Epithelial cell of esophagus (primary cell): ENCODE measurements around the gene CDC45.

Experiments
- DNase-seq: peaks from one replicate; pipeline ENCODE4 v3.0.0; 2010; ENCODE audit warnings: low read depth
- H3K4me3 ChIP-seq: 2 replicates; pipeline ENCODE4 v1.5.1; 2011; ENCODE audit warnings: mild to moderate bottlenecking, low read length, control low read depth
- TF ChIP-seq, protein P1 (sequence below): IDR thresholded peaks from 2 replicates; pipeline ENCODE4 v1.5.1; 2011; ENCODE audit warnings: low read depth, mild to moderate bottlenecking, low read length, control low read depth, inconsistent platforms; ENCODE audit not compliant: insufficient read depth; ENCODE audit errors: missing control alignments

The CDC45 gene

GRCh38 chr22:19446603-19447329 is 33.0 kb upstream of the CDC45 start:
- peak overlapping the region; percentile 93 for H3K4me3 ChIP-seq
- TF ChIP-seq, protein P1, sequence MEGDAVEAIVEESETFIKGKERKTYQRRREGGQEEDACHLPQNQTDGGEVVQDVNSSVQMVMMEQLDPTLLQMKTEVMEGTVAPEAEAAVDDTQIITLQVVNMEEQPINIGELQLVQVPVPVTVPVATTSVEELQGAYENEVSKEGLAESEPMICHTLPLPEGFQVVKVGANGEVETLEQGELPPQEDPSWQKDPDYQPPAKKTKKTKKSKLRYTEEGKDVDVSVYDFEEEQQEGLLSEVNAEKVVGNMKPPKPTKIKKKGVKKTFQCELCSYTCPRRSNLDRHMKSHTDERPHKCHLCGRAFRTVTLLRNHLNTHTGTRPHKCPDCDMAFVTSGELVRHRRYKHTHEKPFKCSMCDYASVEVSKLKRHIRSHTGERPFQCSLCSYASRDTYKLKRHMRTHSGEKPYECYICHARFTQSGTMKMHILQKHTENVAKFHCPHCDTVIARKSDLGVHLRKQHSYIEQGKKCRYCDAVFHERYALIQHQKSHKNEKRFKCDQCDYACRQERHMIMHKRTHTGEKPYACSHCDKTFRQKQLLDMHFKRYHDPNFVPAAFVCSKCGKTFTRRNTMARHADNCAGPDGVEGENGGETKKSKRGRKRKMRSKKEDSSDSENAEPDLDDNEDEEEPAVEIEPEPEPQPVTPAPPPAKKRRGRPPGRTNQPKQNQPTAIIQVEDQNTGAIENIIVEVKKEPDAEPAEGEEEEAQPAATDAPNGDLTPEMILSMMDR = no peak
- DNase-seq = no peak

- TF ChIP-seq, protein P1 = no peak
- H3K4me3 ChIP-seq = peak within 1 kb of the TSS; percentile 93
- peak; percentile 95 for DNase-seq
These were observed 32.2 kb upstream of the CDC45 start, which contains the start of gene C22orf39 for GRCh38 chr22:19447330-19448075. Gene C22orf39, minus strand, starts transcription at chr22:19447711. Its CDS starts 23 bp downstream, at chr22:19447688.

DNA sequence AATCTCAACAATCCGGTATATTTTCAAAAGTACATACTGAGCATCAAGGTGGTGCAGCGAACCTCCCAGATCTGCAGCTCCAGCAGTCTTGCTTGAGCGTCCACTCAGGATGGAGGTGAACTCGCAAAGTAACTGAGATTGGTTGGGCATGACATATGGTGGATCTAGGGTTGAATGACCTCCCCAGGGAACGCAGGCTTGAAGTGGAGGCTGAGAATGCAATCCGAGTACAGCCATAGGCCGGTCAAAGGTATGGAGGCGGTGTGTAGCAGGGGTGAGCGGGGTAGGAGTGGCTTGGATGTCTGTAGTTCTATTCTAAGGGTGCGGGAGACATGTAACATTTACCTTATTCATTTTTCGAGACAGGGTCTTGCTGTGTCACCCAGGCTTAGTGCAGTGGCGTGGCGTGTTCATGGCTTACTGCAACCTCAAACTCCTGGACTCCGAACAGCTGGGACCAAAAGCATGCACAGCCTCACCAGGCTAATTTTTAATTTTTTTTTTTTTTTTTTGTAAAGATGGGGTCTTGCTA is 31.6 kb upstream of the CDC45 start:
- TF ChIP-seq, protein P1 = no peak
- H3K4me3 ChIP-seq = peak overlapping the region; percentile 93
- DNase-seq = peak; percentile 60

DNA sequence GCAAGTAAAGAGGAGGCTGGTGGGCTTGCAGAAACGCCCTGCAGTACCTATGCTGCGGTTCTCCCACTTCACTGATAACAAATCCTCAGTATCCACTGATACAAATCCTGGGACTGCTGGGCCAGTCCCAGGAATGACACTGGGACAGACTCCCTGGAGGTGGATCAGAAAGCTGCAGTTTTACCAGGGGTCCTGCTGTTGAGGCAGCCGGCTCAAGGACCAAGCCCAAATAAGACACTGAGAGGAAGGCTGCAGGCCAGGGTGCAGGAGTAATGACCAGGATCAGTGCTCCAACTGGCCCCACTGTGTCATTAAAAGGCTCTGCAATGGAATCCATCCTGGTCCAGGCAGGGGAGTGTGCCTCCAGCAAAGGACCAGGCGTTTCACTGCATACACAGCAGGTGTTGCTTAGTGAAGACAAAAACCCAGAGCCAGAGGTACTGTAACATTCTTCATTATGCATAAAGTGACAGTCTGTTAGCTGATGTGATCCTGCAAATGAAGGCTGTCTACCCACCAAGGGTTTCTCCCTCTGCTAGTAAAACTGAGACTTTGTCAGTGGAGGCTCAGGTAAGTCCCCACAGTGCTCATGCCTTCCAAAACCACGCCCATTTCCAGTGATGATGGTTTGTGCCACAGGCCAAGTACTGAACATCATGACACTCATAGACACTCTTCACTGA is 30.8 kb upstream of the CDC45 start:
- no peak overlapping the region for H3K4me3 ChIP-seq
- TF ChIP-seq, protein P1 = no peak
- peak; percentile 9 for DNase-seq

DNA sequence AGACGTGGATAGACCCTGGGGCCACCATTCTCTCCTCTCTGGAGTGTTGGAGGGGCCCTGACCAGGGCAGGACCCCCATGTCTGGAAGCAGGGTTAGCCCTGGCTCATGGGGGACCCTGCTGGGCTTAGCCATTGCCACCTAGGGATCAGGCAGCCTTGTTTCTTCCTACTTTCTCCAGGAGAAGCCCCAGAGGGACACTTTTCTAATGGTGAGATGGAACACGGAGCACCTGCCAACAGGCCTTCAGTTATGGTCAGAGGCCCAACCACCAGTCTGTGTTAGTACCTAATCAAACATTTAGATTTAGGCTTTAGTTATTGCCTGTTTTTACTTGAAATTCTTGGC is 30.3 kb upstream of the CDC45 start:
- TF ChIP-seq, protein P1 = no peak

DNA sequence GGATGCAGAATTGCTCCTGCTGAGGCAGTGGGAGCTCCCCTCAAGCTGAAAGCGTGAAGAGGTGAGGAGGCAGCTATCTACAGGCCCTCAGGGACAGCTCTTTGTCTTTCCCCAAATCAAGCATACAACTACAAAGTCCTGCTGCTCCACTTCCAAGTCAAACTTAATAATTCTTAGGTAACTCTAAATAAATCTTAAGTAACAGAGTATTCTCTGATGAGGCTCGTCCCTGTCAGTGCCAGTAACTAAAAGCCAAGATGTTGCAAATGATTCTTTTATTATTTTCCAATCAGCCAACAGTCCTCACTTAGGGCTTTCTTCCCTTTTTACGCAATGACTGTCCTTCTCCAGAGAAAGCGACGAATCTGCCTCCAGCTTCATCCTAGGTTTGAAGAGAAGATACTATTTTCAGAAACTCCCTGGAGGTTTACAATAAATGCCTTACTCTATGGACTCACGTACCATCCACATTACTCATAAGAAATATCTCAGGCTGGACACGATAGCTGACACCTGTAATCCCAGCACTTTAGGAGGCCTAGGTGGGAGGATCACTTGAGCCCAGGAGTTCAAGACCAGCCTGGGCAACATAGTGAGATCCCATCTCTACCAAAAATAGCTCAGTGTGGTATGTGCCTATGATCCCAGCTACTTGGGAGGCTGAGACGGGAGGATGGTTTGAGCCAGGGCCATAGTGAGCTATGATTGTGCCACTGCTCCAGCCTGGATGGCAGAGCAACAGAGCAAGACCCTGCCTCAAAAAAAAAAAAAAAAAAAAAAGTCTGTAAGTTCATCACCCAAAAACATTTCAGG is 29.2 kb upstream of the CDC45 start:
- no peak for DNase-seq
- no peak overlapping the region for H3K4me3 ChIP-seq
- TF ChIP-seq, protein P1 = no peak

More for the DNA sequence above, 30.3 kb upstream of the CDC45 start:
- no peak for DNase-seq
- no peak overlapping the region for H3K4me3 ChIP-seq
